WERI-Rb-1 (cell line): ENCODE measurements around the gene EDAR.

ENCODE experiments used
- DNase-seq: peaks from one replicate; pipeline ENCODE4 v3.0.0-alpha.2; 2020
- H3K27ac ChIP-seq: fragments of 250-450 bp; sonication (Bioruptor Pico); 2 replicates; pipeline ENCODE4 v1.5.1; 2020; ENCODE audit warnings: mild to moderate bottlenecking, moderate library complexity
- H3K27me3 ChIP-seq: fragments of 250-450 bp; sonication (Bioruptor Pico); 2 replicates; pipeline ENCODE4 v1.5.1; 2021; ENCODE audit warnings: mild to moderate bottlenecking, low read depth, moderate library complexity; ENCODE audit not compliant: insufficient read depth, severe bottlenecking
- H3K36me3 ChIP-seq: fragments of 250-450 bp; sonication (Bioruptor Pico); 2 replicates; pipeline ENCODE4 v1.5.1; 2020; ENCODE audit warnings: mild to moderate bottlenecking, moderate library complexity
- H3K4me3 ChIP-seq: 2 replicates; pipeline ENCODE4 v1.5.1; 2011; ENCODE audit warnings: low read depth, mild to moderate bottlenecking, control low read depth, low read length
- H3K9me3 ChIP-seq: fragments of 250-450 bp; sonication (Bioruptor Pico); 2 replicates; pipeline ENCODE4 v1.5.1; 2021; ENCODE audit warnings: mild to moderate bottlenecking, moderate library complexity; ENCODE audit not compliant: severe bottlenecking
- TF ChIP-seq, protein P1 (sequence below): IDR thresholded peaks from 2 replicates; pipeline ENCODE4 v1.5.1; 2011; ENCODE audit warnings: low read depth, mild to moderate bottlenecking, control low read depth, inconsistent platforms, low read length

The EDAR gene

DNA sequence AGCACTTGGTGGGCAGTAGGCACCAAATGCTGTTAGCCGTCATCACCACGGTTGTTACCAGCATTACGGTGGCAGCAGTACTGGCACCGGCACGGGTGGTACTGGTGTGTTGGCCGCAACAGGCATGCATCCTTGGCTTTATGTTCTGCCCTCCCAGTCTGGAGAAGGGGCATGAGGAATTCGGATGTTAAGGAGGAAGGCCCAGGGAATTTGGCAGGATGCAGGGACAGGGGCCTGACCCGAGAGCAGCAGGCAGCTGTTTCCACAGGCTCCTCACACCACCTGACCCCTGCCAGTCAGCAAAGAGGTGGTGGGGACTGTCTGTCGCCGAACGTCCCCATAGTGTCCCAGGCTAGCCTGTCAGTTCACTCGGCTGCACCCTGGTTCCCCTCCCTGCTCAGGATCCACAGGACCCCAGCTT, 79.0 kb downstream of the EDAR start:
- TF ChIP-seq, protein P1, sequence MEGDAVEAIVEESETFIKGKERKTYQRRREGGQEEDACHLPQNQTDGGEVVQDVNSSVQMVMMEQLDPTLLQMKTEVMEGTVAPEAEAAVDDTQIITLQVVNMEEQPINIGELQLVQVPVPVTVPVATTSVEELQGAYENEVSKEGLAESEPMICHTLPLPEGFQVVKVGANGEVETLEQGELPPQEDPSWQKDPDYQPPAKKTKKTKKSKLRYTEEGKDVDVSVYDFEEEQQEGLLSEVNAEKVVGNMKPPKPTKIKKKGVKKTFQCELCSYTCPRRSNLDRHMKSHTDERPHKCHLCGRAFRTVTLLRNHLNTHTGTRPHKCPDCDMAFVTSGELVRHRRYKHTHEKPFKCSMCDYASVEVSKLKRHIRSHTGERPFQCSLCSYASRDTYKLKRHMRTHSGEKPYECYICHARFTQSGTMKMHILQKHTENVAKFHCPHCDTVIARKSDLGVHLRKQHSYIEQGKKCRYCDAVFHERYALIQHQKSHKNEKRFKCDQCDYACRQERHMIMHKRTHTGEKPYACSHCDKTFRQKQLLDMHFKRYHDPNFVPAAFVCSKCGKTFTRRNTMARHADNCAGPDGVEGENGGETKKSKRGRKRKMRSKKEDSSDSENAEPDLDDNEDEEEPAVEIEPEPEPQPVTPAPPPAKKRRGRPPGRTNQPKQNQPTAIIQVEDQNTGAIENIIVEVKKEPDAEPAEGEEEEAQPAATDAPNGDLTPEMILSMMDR, result no peak
- no peak overlapping the region for H3K4me3 ChIP-seq
- H3K27ac ChIP-seq, result no peak overlapping the region
- no peak for DNase-seq
- no peaks in the 10 kb centered on the region for H3K36me3 ChIP-seq
- no peaks in the 10 kb centered on the region for H3K27me3 ChIP-seq
- H3K9me3 ChIP-seq, result no peaks in the 10 kb centered on the region

DNA sequence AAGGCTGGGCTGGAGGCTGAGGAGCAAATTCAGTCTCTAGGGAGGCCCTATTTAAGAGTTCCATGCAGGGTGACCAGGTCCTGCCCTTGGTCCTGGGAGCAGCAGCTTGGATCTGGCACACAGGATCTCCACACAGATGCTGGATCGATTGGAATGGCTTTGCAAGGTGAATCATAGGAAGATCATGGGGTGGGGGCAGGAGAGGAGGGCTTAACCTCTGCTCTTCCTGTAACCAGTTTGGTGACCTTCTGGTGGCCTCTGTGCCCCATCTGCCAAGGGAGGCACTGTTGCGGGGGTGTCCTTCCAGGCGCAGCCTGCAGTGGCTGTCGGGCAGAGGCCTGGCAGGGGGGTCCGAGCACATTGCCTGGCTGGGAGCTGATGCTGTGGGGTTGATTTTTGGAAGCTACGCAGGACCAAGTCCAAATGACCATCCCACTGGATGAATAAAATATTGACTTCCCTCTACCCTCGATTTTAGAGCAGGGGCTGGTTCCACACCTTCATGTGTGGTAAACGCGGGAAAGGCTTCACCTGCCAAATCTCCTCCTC, 79.7 kb downstream of the EDAR start:
- no peak for DNase-seq
- Histone ChIP-seq H3K4me3 (no peak overlapping the region), H3K27ac (no peak overlapping the region), H3K36me3 (no peaks in the 10 kb centered on the region), H3K27me3 (no peaks in the 10 kb centered on the region), H3K9me3 (no peaks in the 10 kb centered on the region)
- TF ChIP-seq, protein P1, result no peak

DNA sequence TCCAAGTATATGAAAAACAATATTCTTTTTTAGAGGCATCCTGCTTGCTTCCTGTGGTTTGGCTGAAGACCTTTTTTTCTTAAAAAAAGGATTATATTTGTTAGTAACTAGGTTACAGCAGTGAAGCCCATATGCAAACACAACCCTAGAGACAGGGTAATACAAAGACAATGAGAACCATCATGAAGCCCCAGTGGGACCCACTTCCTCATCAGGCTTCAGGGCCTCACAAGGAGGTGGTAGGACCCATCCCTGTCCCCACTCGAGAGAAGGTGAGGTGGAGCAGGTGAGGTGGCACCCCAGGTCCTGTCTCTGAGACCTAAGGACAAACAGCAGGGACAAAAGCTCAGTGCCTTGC, 80.3 kb downstream of the EDAR start:
- no peak for DNase-seq
- no peaks in the 10 kb centered on the region for H3K36me3 ChIP-seq
- H3K4me3 ChIP-seq, result no peak overlapping the region
- no peak overlapping the region for H3K27ac ChIP-seq
- TF ChIP-seq, protein P1, result no peak
- H3K27me3 ChIP-seq, result no peaks in the 10 kb centered on the region
- H3K9me3 ChIP-seq, result no peaks in the 10 kb centered on the region

DNA sequence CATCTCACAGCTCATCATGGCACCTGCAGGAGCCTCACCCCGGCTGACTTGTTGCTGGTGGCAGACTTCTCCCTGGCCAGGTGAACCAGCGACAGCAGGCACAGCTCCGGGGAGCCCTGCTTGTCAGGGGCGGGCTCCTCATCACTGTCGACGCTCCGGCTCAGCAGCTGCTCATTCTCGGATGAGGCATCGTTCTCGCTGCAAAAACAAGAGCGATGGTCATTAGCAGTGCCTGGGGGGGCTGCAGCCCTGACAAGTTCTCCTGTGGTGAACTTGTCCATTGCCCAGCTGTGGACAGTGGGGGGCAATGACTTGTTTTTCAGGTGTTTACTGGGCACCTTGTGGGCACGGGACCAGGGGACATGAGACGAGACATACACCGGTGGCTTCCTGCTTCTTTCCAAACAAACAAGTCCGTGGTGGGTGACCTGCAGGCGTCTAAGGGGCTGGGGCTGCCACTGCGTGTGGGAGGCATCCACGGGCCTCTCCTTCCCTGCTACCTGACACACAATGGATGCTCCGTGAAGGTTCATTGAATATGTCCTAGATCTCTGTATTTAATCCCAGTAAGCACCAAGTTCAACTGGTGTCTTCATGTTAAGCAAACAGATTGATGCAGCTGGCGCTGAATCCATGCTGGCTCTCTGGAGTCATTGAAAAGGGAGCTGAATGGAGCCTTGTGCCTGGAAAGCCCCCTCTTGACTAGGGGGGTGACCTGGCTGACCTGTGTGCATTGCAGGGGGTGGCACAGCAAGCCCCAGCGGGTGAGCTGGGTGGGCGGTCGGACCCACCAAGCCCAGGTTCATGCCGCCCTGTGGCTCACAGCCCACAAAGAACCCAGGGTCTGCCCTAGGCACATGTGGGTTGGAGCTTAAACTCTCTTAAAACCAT, 81.0 kb downstream of the EDAR start:
- H3K9me3 ChIP-seq, result no peaks in the 10 kb centered on the region
- H3K27ac ChIP-seq, result no peak overlapping the region
- H3K4me3 ChIP-seq, result no peak overlapping the region
- no peaks in the 10 kb centered on the region for H3K27me3 ChIP-seq
- DNase-seq, result no peak
- TF ChIP-seq, protein P1, result no peak
- H3K36me3 ChIP-seq, result no peaks in the 10 kb centered on the region

DNA sequence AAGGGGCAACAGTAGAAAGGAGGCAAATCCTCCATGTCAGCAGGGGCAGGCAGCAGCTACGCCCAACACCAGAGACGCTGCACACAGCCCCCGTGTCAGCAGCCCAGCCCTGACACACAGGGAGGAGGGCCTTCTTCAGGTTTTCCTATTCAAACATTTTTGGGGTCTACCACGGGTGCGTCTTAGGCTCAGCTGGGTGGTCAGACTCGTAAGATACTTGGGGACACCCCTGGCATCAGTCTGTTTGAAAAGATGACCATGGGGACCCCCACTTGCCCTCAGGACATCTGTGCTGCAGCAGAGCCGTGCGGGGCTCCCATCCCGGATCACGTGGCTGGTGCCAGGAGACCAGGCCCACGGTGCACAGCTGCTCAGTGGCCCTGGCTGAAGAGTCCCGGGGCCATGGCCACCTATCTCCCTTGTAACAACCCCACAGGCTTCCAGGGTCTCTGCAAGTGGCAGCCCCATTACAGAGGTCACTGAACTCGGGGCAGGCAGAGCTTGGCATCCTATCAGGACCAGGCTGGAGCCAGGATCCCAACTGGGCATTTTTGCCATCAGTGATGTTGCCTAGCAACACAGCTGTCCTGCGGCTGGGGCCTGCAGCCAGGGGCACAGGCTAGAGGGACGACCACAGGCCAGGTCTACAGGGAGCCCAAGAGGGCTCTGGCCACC, 82.5 kb downstream of the EDAR start:
- no peak for DNase-seq
- TF ChIP-seq, protein P1, result no peak
- no peak overlapping the region for H3K4me3 ChIP-seq
- H3K36me3 ChIP-seq, result no peaks in the 10 kb centered on the region
- H3K27ac ChIP-seq, result no peak overlapping the region
- no peaks in the 10 kb centered on the region for H3K27me3 ChIP-seq
- H3K9me3 ChIP-seq, result no peaks in the 10 kb centered on the region
